ENCODE results near the gene LGALS1. TPM values are rescaled to one million over a fixed set of nuclear protein-coding genes. Genes with fewer than 3 reads are reported as not detected.

Gene LGALS1
- total RNA-seq, 2 experiments from 2014 or later: 62.7 to 70.2 TPM

- DNase-seq: no peak
- Mint-ChIP-seq H3K36me3 (ENCODE audit: low read depth) (peaks cover 9% of the 10 kb centered on the region), H3K4me1 (ENCODE audit: low read depth) (peaks cover 39% of the 10 kb centered on the region), H3K27ac (peak overlapping the region; percentile 83), H3K9me3 (no peaks in the 10 kb centered on the region), H3K27me3 (ENCODE audit: low read depth) (no peaks in the 10 kb centered on the region), H3K4me3 (peak overlapping the region; percentile 92)
- CTCF ChIA-PET: interaction anchor here (0.7 to 11.2 kb wide), 10 partner anchors 13 to 38 kb away, joined by 3 to 101 read pairs (median 4); no protein-coding TSS in a partner anchor
- intact Hi-C loops (cut with micrococcal nuclease): loop anchor here (1.0 kb wide), 4 partner anchors 14 to 187 kb away; partner anchors contain the start of genes ANKRD54 and GGA1
Measured at GRCh38 chr22:37657590-37658132, 17.8 kb upstream of the LGALS1 start.

GRCh38 chr22:37658133-37659065 is 17.0 kb upstream of the LGALS1 start, which contains the start of gene PDXP:
PDXP (plus strand) TSS chr22:37658723; CDS start chr22:37658783, 60 bp downstream.
- peaks cover 39% of the 10 kb centered on the region for H3K4me1 Mint-ChIP-seq (ENCODE audit: low read depth)
- DNase-seq: peak; percentile 98
- CTCF ChIA-PET: interaction anchor here (0.7 to 11.2 kb wide), 12 partner anchors 13 to 62 kb away, joined by 3 to 101 read pairs (median 5); partner anchors contain the start of gene LGALS1
- intact Hi-C loops (cut with micrococcal nuclease): loop anchor here (1.0 kb wide), 4 partner anchors 15 to 186 kb away; partner anchors contain the start of genes ANKRD54 and GGA1
- H3K9me3 Mint-ChIP-seq: no peaks in the 10 kb centered on the region
- H3K36me3 Mint-ChIP-seq (ENCODE audit: low read depth): peaks cover 2% of the 10 kb centered on the region
- H3K4me3 Mint-ChIP-seq: peak within 1 kb of the TSS; percentile 92
- H3K27ac Mint-ChIP-seq: peak within 1 kb of the TSS; percentile 83
- H3K27me3 Mint-ChIP-seq (ENCODE audit: low read depth): no peaks in the 10 kb centered on the region

- no peak for DNase-seq
- peak overlapping the region; percentile 13 for H3K27ac Mint-ChIP-seq
- no peaks in the 10 kb centered on the region for H3K27me3 Mint-ChIP-seq (ENCODE audit: low read depth)
- H3K36me3 Mint-ChIP-seq (ENCODE audit: low read depth): peaks cover 1% of the 10 kb centered on the region
- H3K9me3 Mint-ChIP-seq: no peaks in the 10 kb centered on the region
- CTCF ChIA-PET: interaction anchor here (0.6 to 11.2 kb wide), 12 partner anchors 12 to 63 kb away, joined by 3 to 101 read pairs (median 4); partner anchors contain the start of genes LGALS1 and SH3BP1
- intact Hi-C loops (cut with micrococcal nuclease): no loop called here
- H3K4me1 Mint-ChIP-seq (ENCODE audit: low read depth): peaks cover 39% of the 10 kb centered on the region
- peak overlapping the region; percentile 84 for H3K4me3 Mint-ChIP-seq
Measured at GRCh38 chr22:37659066-37659896, 16.2 kb upstream of the LGALS1 start.

- Mint-ChIP-seq H3K4me3 (peak overlapping the region; percentile 84), H3K27ac (peak overlapping the region; percentile 13), H3K36me3 (ENCODE audit: low read depth) (peaks cover 1% of the 10 kb centered on the region), H3K27me3 (ENCODE audit: low read depth) (no peaks in the 10 kb centered on the region), H3K4me1 (ENCODE audit: low read depth) (peaks cover 39% of the 10 kb centered on the region), H3K9me3 (no peaks in the 10 kb centered on the region)
- CTCF ChIA-PET: interaction anchor here (0.5 to 11.2 kb wide), 7 partner anchors 11 to 85 kb away, joined by 3 to 101 read pairs (median 3); partner anchors contain the start of gene SH3BP1
- no peak for DNase-seq
- intact Hi-C loops (cut with micrococcal nuclease): no loop called here
Measured at GRCh38 chr22:37659897-37660708, 15.3 kb upstream of the LGALS1 start.

GRCh38 chr22:37660709-37661045 is 14.8 kb upstream of the LGALS1 start:
- intact Hi-C loops (cut with micrococcal nuclease): loop anchor here (1.0 kb wide), 1 partner anchor 21 kb away; no protein-coding TSS in a partner anchor
- Mint-ChIP-seq H3K4me1 (ENCODE audit: low read depth) (peaks cover 39% of the 10 kb centered on the region), H3K4me3 (peak overlapping the region; percentile 84), H3K27ac (no peak overlapping the region), H3K27me3 (ENCODE audit: low read depth) (no peaks in the 10 kb centered on the region), H3K9me3 (no peaks in the 10 kb centered on the region), H3K36me3 (ENCODE audit: low read depth) (peaks cover 4% of the 10 kb centered on the region)
- CTCF ChIA-PET: interaction anchor here (0.5 to 11.2 kb wide), 4 partner anchors 18 to 86 kb away, joined by 3 to 101 read pairs (median 20); no protein-coding TSS in a partner anchor
- DNase-seq: no peak

GRCh38 chr22:37661160-37661924 is 14.1 kb upstream of the LGALS1 start:
- H3K27ac Mint-ChIP-seq: no peak overlapping the region
- intact Hi-C loops (cut with micrococcal nuclease): loop anchor here (1.0 kb wide), 1 partner anchor 20 kb away; no protein-coding TSS in a partner anchor
- H3K4me1 Mint-ChIP-seq (ENCODE audit: low read depth): peaks cover 38% of the 10 kb centered on the region
- H3K36me3 Mint-ChIP-seq (ENCODE audit: low read depth): peaks cover 7% of the 10 kb centered on the region
- no peaks in the 10 kb centered on the region for H3K9me3 Mint-ChIP-seq
- no peaks in the 10 kb centered on the region for H3K27me3 Mint-ChIP-seq (ENCODE audit: low read depth)
- H3K4me3 Mint-ChIP-seq: no peak overlapping the region
- CTCF ChIA-PET: interaction anchor here (0.5 to 11.2 kb wide), 9 partner anchors 10 to 87 kb away, joined by 3 to 101 read pairs (median 6); partner anchors contain the start of gene LGALS1
- DNase-seq: no peak

GRCh38 chr22:37662039-37662438 is 13.4 kb upstream of the LGALS1 start:
- peaks cover 37% of the 10 kb centered on the region for H3K4me1 Mint-ChIP-seq (ENCODE audit: low read depth)
- H3K4me3 Mint-ChIP-seq: no peak overlapping the region
- no peak for DNase-seq
- no peaks in the 10 kb centered on the region for H3K27me3 Mint-ChIP-seq (ENCODE audit: low read depth)
- intact Hi-C loops (cut with micrococcal nuclease): no loop called here
- CTCF ChIA-PET: interaction anchor here (0.6 to 11.2 kb wide), 9 partner anchors 9 to 56 kb away, joined by 3 to 101 read pairs (median 6); partner anchors contain the start of gene LGALS1
- H3K36me3 Mint-ChIP-seq (ENCODE audit: low read depth): peaks cover 7% of the 10 kb centered on the region
- H3K9me3 Mint-ChIP-seq: no peaks in the 10 kb centered on the region
- H3K27ac Mint-ChIP-seq: no peak overlapping the region

GRCh38 chr22:37663521-37664140 is 11.8 kb upstream of the LGALS1 start:
- no peak overlapping the region for H3K27ac Mint-ChIP-seq

GRCh38 chr22:37664249-37665101 is 11.0 kb upstream of the LGALS1 start:
- intact Hi-C loops (cut with micrococcal nuclease): no loop called here
- CTCF ChIA-PET: interaction anchor here (0.6 to 11.2 kb wide), 2 partner anchors 21 to 40 kb away, joined by 3 to 101 read pairs; no protein-coding TSS in a partner anchor

More at GRCh38 chr22:37663521-37664140, 11.8 kb upstream of the LGALS1 start:
- CTCF ChIA-PET: interaction anchor here (0.6 to 11.2 kb wide), 5 partner anchors 8 to 57 kb away, joined by 3 to 101 read pairs (median 6); no protein-coding TSS in a partner anchor
- DNase-seq: no peak
- intact Hi-C loops (cut with micrococcal nuclease): no loop called here
- no peak overlapping the region for H3K4me3 Mint-ChIP-seq
- H3K27me3 Mint-ChIP-seq (ENCODE audit: low read depth): no peaks in the 10 kb centered on the region
- peaks cover 7% of the 10 kb centered on the region for H3K36me3 Mint-ChIP-seq (ENCODE audit: low read depth)
- H3K9me3 Mint-ChIP-seq: no peaks in the 10 kb centered on the region
- H3K4me1 Mint-ChIP-seq (ENCODE audit: low read depth): peaks cover 29% of the 10 kb centered on the region

More at GRCh38 chr22:37664249-37665101, 11.0 kb upstream of the LGALS1 start:
- Mint-ChIP-seq H3K27me3 (ENCODE audit: low read depth) (no peaks in the 10 kb centered on the region), H3K27ac (no peak overlapping the region), H3K4me3 (no peak overlapping the region), H3K4me1 (ENCODE audit: low read depth) (peaks cover 27% of the 10 kb centered on the region), H3K36me3 (ENCODE audit: low read depth) (peaks cover 7% of the 10 kb centered on the region), H3K9me3 (no peaks in the 10 kb centered on the region)
- no peak for DNase-seq

Data from activated naive CD4-positive, alpha-beta T cell treated with anti-CD3 and anti-CD28 coated beads for 36 hours (primary cell).